Calu3 (cell line): ENCODE measurements around the gene HEATR5A. TPM values are rescaled to one million over a fixed set of nuclear protein-coding genes. Genes with fewer than 3 reads are reported as not detected.

Experiments used
- total RNA-seq: library from RNA; stranded (reverse); gene quantifications from 2 replicates; pipeline ENCODE4 v1.2.3, GENCODE V29; 2022

Gene HEATR5A
- total RNA-seq, 1 experiment from 2014 or later = 28.9 TPM

Other genes starting within 250 kb of the HEATR5A start
- gene HECTD1, start 212.8 kb downstream of the HEATR5A start, total RNA-seq = 98.6 and 105 TPM in 2 replicates
- gene DTD2, start 37.0 kb upstream of the HEATR5A start, total RNA-seq = 12.2 and 13.9 TPM in 2 replicates
- gene GPR33, start 67.5 kb upstream of the HEATR5A start, total RNA-seq = not detected in 2 replicates
- 11.9 and 14.2 TPM in 2 replicates for gene NUBPL, start 140.9 kb upstream of the HEATR5A start, total RNA-seq